ENCODE data around the gene APOH. TPM values are rescaled to one million over a fixed set of nuclear protein-coding genes. Genes with fewer than 3 reads are reported as not detected.

The APOH gene
- total and polyA plus RNA-seq, 2 of the 13 experiments (the other 11 are each of a cell fraction or from before 2014, with no cell fraction given) = 4,846 to 5,748 TPM

- no peak for TF ChIP-seq AHDC1 (CRISPR knock-in tag; IDR thresholded peaks at IDR 0.05; ENCODE audit: borderline replicate concordance)
- TF ChIP-seq E2F5 (CRISPR knock-in tag; conservative IDR thresholded peaks at IDR 0.05) = no peak
- TF ChIP-seq ZNF510 (CRISPR knock-in tag; IDR thresholded peaks at IDR 0.05; ENCODE audit: low read depth) = no peak
- no peak for TF ChIP-seq TCF7L2 (IDR thresholded peaks at IDR 0.05; ENCODE audit: low read depth, low read length)
- TF ChIP-seq GFI1 (CRISPR knock-in tag; IDR thresholded peaks at IDR 0.05; ENCODE audit: borderline replicate concordance) = no peak
- TF ChIP-seq ZGPAT (CRISPR knock-in tag; IDR thresholded peaks at IDR 0.05) = no peak
- TF ChIP-seq ZBED4 (CRISPR knock-in tag; IDR thresholded peaks at IDR 0.05; ENCODE audit: borderline replicate concordance) = no peak
- no peak for TF ChIP-seq MEIS1 (CRISPR knock-in tag; IDR thresholded peaks at IDR 0.05; ENCODE audit: borderline replicate concordance)
- peak; percentile 76 for TF ChIP-seq RBFOX2 (IDR thresholded peaks at IDR 0.05; ENCODE audit: low read depth, low read length)
- TF ChIP-seq ARNT2 (CRISPR knock-in tag; IDR thresholded peaks at IDR 0.05; ENCODE audit: low read depth) = 0 out of 2 replicates have a peak, but pooled peaks have one; percentile 29
- 0 out of 2 replicates have a peak, but pooled peaks have one; percentile 37 for TF ChIP-seq BORCS8-MEF2B (CRISPR knock-in tag; IDR thresholded peaks at IDR 0.05)
- TF ChIP-seq ZNF382 (CRISPR knock-in tag; IDR thresholded peaks at IDR 0.05; ENCODE audit: borderline replicate concordance) = no peak
- TF ChIP-seq SRSF1 (optimal IDR thresholded peaks at IDR 0.05; ENCODE audit: low read depth, low read length) = no peak
- TF ChIP-seq SMARCC2 (IDR thresholded peaks at IDR 0.05) = no peak
- TF ChIP-seq ZNF747 (CRISPR knock-in tag; IDR thresholded peaks at IDR 0.05; ENCODE audit: borderline replicate concordance) = no peak
- TF ChIP-seq U2AF2 (IDR thresholded peaks at IDR 0.05; ENCODE audit: low read depth, low read length) = no peak
- no peak for TF ChIP-seq PHF5A (CRISPR knock-in tag; IDR thresholded peaks at IDR 0.05; ENCODE audit: low read depth, unreplicated experiment)
Observed at GRCh38 chr17:66221755-66222530, 7.3 kb downstream of the APOH start (continued).

Data from HepG2 (cell line).